ENCODE measurements around the gene CACNA2D3.

Gene CACNA2D3

GRCh38 chr3:55119268-55119667 lies 996.9 kb downstream of the CACNA2D3 start:
- TF ChIP-seq CTCF (IDR thresholded peaks at IDR 0.05; ENCODE audit: insufficient read depth, low read length, poor library complexity, severe bottlenecking) (no peak), EZH2phosphoT487 (conservative IDR thresholded peaks at IDR 0.05; ENCODE audit: low read length) (no peak)
- Histone ChIP-seq H3K4me3 (ENCODE audit: insufficient read depth, low read length, poor library complexity, severe bottlenecking) (no peak overlapping the region), H3K9me2 (replicated peaks; ENCODE audit: insufficient read depth, low read length) (no peaks in the 10 kb centered on the region), H3K27ac (ENCODE audit: low read depth, low read length) (no peak overlapping the region), H3K4me2 (ENCODE audit: low read depth, low read length, poor library complexity, severe bottlenecking) (no peak overlapping the region), H3K9ac (ENCODE audit: low read length) (no peak overlapping the region), H3K79me2 (ENCODE audit: insufficient read depth, low read length) (no peaks in the 10 kb centered on the region), H3K36me3 (ENCODE audit: low read length) (no peaks in the 10 kb centered on the region), H2AFZ (ENCODE audit: low read depth, low read length, severe bottlenecking) (no peak overlapping the region), H3K27me3 (ENCODE audit: low read length) (no peaks in the 10 kb centered on the region), H3K9me3 (ENCODE audit: insufficient read depth, low read length) (no peaks in the 10 kb centered on the region), H3F3A (ENCODE audit: insufficient read depth) (no peaks in the 10 kb centered on the region), H4K20me1 (ENCODE audit: low read depth, low read length) (no peaks in the 10 kb centered on the region)

- Histone ChIP-seq H3K9me2 (replicated peaks; ENCODE audit: insufficient read depth, low read length) (no peaks in the 10 kb centered on the region), H3K9ac (ENCODE audit: low read length) (no peak overlapping the region), H3K36me3 (ENCODE audit: low read length) (no peaks in the 10 kb centered on the region), H3K27ac (ENCODE audit: low read depth, low read length) (no peak overlapping the region), H3K4me2 (ENCODE audit: low read depth, low read length, poor library complexity, severe bottlenecking) (no peak overlapping the region), H3K27me3 (ENCODE audit: low read length) (no peaks in the 10 kb centered on the region), H3K9me3 (ENCODE audit: insufficient read depth, low read length) (no peaks in the 10 kb centered on the region), H3F3A (ENCODE audit: insufficient read depth) (no peaks in the 10 kb centered on the region), H3K79me2 (ENCODE audit: insufficient read depth, low read length) (no peaks in the 10 kb centered on the region), H4K20me1 (ENCODE audit: low read depth, low read length) (no peaks in the 10 kb centered on the region), H2AFZ (ENCODE audit: low read depth, low read length, severe bottlenecking) (no peak overlapping the region), H3K4me3 (ENCODE audit: insufficient read depth, low read length, poor library complexity, severe bottlenecking) (no peak overlapping the region)
- TF ChIP-seq EZH2phosphoT487 (conservative IDR thresholded peaks at IDR 0.05; ENCODE audit: low read length), result no peak
- TF ChIP-seq CTCF (IDR thresholded peaks at IDR 0.05; ENCODE audit: insufficient read depth, low read length, poor library complexity, severe bottlenecking), result no peak
Observed at GRCh38 chr3:55122312-55122711, 1000.0 kb downstream of the CACNA2D3 start.

Data from SU-DHL-6 (cell line).